Endothelial cell (in vitro differentiated cells): ENCODE data around the gene TEX9. TPM values are rescaled to one million over a fixed set of nuclear protein-coding genes. Genes with fewer than 3 reads are reported as not detected.
"Not testable (repeated sequence)": the region's sequence is repeated elsewhere in the genome, so short reads cannot be mapped to it uniquely, and the experiment has no call there.

ENCODE experiments used
- DNase-seq: peaks from one replicate; pipeline ENCODE4 v3.0.0; 2021; ENCODE audit warnings: low spot score
- H3K27ac Mint-ChIP-seq: one replicate; pipeline ENCODE4 v1.8.0; 2021; ENCODE audit warnings: mixed read lengths, inconsistent platforms; ENCODE audit not compliant: unreplicated experiment
- H3K27me3 Mint-ChIP-seq: one replicate; pipeline ENCODE4 v1.8.0; 2021; ENCODE audit warnings: mild to moderate bottlenecking, moderate library complexity, mixed read lengths, inconsistent platforms; ENCODE audit not compliant: unreplicated experiment
- H3K36me3 Mint-ChIP-seq: one replicate; pipeline ENCODE4 v1.8.0; 2021; ENCODE audit warnings: mild to moderate bottlenecking, low read depth, mixed read lengths, inconsistent platforms; ENCODE audit not compliant: unreplicated experiment
- H3K4me1 Mint-ChIP-seq: one replicate; pipeline ENCODE4 v1.8.0; 2021; ENCODE audit warnings: mild to moderate bottlenecking, mixed read lengths, inconsistent platforms; ENCODE audit not compliant: unreplicated experiment
- H3K4me3 Mint-ChIP-seq: one replicate; pipeline ENCODE4 v1.8.0; 2021; ENCODE audit warnings: mild to moderate bottlenecking, mixed read lengths, inconsistent platforms; ENCODE audit not compliant: unreplicated experiment
- H3K9me3 Mint-ChIP-seq: one replicate; pipeline ENCODE4 v1.8.0; 2021; ENCODE audit warnings: mixed read lengths, inconsistent platforms; ENCODE audit not compliant: unreplicated experiment
- total RNA-seq: library from RNA; stranded (reverse); fragmentation: NEBNext Ultra II Directional; extraction: Animal tissue kit (Norgen Biotek cat#: 25700); gene quantifications from one replicate; pipeline ENCODE4 v1.2.1, GENCODE V29; 2021; ENCODE audit not compliant: unreplicated experiment
- TF ChIP-seq, protein P1 (sequence below): fragments of 200-600 bp; sonication (generic); IDR thresholded peaks from one replicate; pipeline ENCODE4 v1.5.0; 2021; ENCODE audit warnings: antibody characterized with exemption; ENCODE audit not compliant: unreplicated experiment

TEX9 gene
- total RNA-seq, 1 donor from 2014 or later = 12.8 TPM

GRCh38 chr15:56369234-56369633 lies 4.0 kb downstream of the TEX9 start:
- TF ChIP-seq, protein P1, sequence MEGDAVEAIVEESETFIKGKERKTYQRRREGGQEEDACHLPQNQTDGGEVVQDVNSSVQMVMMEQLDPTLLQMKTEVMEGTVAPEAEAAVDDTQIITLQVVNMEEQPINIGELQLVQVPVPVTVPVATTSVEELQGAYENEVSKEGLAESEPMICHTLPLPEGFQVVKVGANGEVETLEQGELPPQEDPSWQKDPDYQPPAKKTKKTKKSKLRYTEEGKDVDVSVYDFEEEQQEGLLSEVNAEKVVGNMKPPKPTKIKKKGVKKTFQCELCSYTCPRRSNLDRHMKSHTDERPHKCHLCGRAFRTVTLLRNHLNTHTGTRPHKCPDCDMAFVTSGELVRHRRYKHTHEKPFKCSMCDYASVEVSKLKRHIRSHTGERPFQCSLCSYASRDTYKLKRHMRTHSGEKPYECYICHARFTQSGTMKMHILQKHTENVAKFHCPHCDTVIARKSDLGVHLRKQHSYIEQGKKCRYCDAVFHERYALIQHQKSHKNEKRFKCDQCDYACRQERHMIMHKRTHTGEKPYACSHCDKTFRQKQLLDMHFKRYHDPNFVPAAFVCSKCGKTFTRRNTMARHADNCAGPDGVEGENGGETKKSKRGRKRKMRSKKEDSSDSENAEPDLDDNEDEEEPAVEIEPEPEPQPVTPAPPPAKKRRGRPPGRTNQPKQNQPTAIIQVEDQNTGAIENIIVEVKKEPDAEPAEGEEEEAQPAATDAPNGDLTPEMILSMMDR = no peak
- Mint-ChIP-seq H3K9me3 (no peaks in the 10 kb centered on the region), H3K36me3 (no peaks in the 10 kb centered on the region), H3K4me3 (no peak overlapping the region), H3K4me1 (peaks cover 13% of the 10 kb centered on the region), H3K27ac (no peak overlapping the region), H3K27me3 (peaks cover 2% of the 10 kb centered on the region)
- no peak for DNase-seq

DNA sequence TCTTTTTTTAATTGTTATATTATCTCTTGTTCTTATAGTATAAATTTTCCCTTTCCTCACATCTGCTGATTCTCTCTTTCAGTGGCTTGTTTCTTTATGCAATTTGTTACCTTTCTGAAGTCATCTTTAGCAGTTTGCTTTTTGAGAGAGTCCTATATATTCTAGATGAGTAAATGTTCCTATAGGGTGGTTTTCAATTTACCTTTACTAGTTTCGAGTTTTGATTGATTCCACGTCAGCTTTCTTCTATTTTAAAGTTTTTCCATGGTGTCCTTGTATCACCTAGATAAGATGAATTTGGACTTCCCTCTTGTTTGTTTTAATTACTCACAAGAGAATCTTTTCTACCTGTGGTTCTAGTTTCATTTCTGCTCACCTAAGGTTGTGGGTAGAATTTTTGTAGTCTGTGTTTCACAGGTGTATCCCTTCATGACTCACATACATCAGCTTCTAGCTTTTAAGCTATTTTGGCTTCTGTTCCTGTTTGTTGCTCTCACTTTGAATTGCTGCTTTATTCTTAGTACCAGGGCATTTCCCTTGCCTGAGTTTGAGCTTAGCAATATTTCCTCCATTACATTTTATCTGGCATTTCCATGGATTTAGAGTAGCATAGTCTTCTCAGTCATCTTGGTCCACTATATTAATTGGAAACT lies 6.4 kb downstream of the TEX9 start:
- no peak overlapping the region for H3K4me3 Mint-ChIP-seq
- TF ChIP-seq, protein P1 = no peak
- no peak overlapping the region for H3K27ac Mint-ChIP-seq
- H3K27me3 Mint-ChIP-seq = no peaks in the 10 kb centered on the region
- no peaks in the 10 kb centered on the region for H3K9me3 Mint-ChIP-seq
- H3K4me1 Mint-ChIP-seq = peaks cover 6% of the 10 kb centered on the region
- no peak for DNase-seq
- no peaks in the 10 kb centered on the region for H3K36me3 Mint-ChIP-seq

DNA sequence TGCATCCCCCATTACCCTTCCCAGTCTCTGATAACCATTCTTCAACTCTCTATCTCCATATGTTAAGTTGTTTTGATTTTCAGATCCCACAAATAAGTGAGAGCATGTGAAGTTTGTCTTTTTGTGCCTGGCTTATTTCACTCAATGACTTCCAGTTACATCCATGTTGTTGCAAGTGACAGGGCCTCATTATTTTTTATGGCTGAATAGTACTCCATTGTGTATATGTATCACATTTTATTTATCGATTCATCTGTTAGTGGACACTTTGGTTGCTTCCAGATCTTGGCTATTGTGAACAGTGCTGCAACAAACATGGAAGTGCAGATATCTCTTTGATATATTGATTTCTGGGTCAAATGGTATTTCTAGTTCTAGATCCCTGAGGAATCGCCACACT lies 9.5 kb downstream of the TEX9 start:
- not testable (repeated sequence) for DNase-seq, H3K4me1 Mint-ChIP-seq, H3K9me3 Mint-ChIP-seq, H3K4me3 Mint-ChIP-seq, H3K27ac Mint-ChIP-seq, H3K36me3 Mint-ChIP-seq, H3K27me3 Mint-ChIP-seq

DNA sequence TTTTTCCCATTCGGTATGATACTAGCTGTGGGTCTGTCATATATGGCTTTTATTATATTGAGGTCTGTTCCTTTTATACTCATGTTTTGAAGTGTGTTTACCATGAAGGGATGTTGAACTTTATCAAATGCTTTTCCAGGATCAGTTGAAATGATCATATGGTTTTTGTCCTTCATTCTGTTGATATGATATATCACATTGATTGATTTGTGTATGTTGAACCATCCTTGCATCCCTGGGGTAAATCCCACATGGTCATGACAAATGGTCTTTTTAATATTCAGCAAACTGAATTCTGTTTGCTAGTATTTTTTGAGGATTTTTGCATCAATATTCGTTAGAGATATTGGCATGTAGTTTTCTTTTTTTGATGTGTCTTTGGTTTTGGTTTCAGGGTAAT lies 12.6 kb downstream of the TEX9 start:
- H3K27me3 Mint-ChIP-seq, H3K4me3 Mint-ChIP-seq, DNase-seq, H3K27ac Mint-ChIP-seq, H3K36me3 Mint-ChIP-seq, H3K4me1 Mint-ChIP-seq, H3K9me3 Mint-ChIP-seq: not testable (repeated sequence)

- TF ChIP-seq, protein P1 = no peak
- Mint-ChIP-seq H3K36me3 (no peaks in the 10 kb centered on the region), H3K9me3 (no peaks in the 10 kb centered on the region), H3K4me1 (no peaks in the 10 kb centered on the region), H3K27ac (peak overlapping the region; percentile 8), H3K27me3 (peaks cover 3% of the 10 kb centered on the region), H3K4me3 (no peak overlapping the region)
- DNase-seq = no peak
Observed at GRCh38 chr15:56383010-56383409, 17.8 kb downstream of the TEX9 start.

GRCh38 chr15:56385908-56386307 lies 20.7 kb downstream of the TEX9 start:
- H3K36me3 Mint-ChIP-seq = no peaks in the 10 kb centered on the region
- H3K4me3 Mint-ChIP-seq = no peak overlapping the region
- H3K27ac Mint-ChIP-seq = no peak overlapping the region
- H3K4me1 Mint-ChIP-seq = no peaks in the 10 kb centered on the region
- TF ChIP-seq, protein P1 = no peak
- DNase-seq = no peak
- peaks cover 3% of the 10 kb centered on the region for H3K27me3 Mint-ChIP-seq
- no peaks in the 10 kb centered on the region for H3K9me3 Mint-ChIP-seq
